Fibroblast of skin of left quadriceps (primary cell): ENCODE measurements around the gene MCAM.

Experiments used
- DNase-seq, 2 experiments: peaks; one replicate each; pipeline ENCODE4 v3.0.0-alpha.2; 2013; ENCODE audit warnings: low read depth in 2 of 2

The MCAM gene

DNA sequence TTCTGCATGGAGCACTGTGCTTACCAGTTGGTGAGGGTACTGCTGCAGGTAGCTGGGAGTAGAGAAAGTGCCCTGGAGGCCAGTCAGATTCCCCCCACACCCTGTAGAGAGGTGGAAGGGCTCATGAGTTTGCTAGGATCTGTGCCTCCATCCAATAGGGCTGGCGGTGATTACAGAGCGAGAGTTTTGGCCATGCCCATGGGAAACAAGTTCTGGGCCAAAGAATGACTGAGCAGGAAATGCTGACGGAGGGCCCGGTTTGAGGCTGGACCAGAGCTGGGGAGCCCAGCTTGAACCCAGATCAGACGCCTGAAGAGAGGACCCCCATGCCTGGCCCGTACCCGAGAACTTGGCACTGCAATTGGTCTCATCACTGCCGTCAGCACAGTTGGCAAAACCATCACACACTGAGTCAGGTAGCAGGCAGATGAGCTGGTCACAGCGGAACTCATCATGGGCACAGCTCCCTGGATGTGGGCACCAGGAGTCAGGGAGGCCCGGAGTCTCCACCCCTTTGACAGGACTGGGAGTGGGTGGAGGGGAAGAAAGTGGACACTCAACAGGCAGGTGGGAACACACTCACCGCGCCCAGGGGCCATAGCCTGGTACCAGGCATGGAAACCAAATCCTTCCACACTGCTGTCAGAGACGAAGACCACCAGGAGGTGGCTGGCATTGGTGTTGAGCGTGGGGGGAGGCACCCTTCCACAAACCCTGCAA lies 27.5 kb upstream of the MCAM start:
- DNase-seq: no peak

DNA sequence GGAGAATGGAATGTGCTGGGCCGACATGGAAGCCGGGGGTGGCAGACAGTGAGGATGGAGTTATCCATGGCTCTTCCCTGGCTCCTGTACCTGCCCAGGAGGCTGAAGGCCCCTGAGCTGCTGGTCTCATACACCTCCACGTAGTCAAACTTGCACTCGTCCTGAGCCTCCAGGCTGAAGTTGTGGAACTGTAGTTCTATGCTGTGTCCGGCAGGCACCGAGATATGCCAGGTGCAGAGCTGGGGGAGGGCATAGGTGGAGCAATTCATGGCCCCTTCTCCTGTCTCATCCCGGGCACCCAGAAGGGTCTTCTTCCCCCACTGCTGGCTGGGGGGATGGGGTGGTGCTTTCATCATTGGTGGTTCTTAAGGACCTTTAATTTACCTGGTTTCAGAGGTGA lies 26.8 kb upstream of the MCAM start:
- no peak for DNase-seq

DNA sequence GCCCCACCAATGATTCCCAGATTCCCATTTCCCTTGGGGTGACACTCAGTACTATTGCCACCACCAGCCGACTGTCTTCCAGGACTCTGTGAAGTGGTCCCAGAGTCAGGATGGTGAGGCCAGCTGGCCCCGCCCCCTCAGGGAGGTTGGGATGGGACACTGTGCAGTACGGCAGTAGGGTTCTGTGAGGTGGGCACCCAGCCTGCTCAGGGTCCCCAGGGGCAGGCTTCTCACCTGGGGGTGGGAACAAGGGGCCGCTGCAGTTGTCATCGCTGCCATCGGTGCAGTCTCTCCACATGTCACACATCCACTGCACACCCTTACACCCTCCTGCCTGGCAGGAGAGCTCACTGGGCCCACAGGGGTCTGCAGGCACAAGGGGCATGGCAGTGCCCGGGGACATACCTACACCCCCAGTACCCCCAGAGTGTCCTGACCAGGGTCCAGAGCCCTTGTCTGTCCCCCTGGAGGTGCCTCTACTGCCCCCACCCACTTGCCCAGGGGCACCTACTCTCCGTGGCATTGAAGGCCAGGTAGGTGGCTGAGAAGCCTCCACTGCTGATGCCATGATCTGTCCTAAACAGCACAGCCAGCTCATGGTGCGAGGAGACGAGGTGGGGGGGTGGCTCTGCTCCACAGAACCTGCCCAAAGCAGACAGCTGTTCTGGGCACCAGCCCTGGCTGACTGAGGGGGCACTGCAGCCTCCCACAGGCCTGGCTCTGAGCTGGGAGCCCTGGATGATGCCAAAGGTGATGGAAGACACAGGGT lies 25.6 kb upstream of the MCAM start:
- DNase-seq: no peak

DNA sequence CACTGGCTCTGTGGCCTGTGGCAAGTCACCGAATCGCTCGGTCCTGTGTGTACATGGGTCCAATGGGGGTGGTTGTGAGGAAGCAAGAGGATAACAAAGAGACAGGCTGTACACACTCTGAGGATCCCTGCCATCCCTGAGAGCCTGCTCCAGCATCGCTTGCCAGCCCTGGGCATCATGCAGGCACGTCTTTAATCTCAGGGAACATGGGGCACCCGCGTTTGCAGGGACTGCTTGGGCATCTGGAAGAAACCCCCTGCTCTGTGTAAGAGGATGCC lies 25.0 kb upstream of the MCAM start:
- DNase-seq: no peak

DNA sequence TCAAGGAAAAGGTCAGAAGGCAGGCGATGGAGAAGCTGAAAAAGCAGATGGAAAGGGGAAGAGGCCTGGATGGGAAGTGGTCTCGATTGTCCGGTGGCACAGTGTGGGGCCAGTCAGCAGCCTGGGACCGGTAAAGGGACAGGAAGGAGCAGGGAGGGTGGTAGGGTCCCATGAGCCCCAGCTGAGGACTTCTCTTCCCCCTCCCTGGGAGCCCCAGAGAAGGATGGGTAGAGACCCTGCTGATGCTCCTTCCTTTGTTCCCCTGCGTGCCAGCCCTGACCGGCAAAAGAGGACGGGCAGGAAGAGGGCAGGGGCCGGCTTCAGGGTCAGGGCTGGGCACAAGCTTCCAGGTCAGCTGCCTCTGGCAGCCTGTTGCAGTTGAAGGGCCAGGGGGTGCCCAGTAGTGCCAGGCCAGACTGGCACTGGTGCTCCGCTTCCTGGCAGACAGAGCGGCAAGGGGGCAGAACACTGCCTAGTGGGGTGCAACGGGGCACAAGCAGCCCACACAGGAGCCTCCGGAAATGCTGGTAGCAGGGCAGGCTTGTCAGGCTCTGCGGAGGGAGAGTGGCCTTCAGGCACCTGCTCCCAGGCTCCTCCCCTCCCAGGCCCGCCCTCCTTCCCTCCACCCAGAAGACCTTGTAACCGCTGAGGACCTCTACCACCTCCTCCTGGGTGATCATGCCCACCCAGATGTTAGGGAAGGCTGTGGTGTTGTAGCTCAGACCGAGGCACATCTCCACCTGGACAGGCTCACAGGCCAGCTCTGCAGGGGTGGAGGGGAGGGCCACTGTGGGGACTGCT lies 24.5 kb upstream of the MCAM start:
- no peak for DNase-seq

DNA sequence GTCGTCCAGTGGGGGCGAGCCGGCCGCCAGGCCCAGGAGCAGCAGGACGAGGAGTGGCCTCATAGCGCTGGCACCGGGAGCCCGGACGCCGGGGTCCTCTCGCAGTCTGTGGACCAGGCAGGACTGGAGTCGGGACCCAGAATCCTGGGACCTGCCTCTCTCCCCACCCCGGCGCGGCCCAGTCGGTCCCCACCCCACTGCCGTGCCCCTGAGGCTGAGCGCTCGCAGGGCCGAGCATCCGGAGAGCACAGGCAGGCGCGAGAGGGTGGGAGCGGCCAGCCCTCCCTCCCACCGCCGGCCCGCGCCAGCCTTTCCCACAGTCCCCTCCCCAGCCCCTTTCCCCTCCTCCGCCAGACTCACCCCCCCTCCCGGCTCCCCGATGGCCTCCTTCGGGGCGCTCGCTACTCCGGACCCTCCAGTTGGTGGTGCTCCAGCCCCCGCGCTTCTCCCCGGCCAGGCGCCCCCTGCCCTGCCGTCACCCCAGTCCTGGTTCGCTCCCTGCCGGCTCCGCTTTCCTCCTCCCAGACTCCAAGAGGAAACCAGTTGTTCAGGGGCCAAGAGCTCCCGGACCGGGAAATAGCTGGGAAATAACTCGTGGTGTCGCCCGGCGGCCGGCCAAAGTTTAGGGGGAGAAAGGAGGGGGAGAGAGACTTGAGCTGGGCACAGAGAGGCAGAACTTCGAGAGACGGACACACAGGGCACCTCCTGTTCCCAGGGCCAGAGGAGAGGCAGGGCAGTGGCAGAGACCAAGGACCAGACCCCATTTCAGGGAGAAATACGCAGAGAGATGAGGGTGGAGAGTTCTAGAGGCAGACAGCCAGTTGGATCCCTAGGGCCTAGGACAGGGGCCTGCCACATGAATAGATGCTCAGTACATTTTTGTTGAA lies 23.6 kb upstream of the MCAM start, which contains the start of gene C1QTNF5:
TSS of gene C1QTNF5 (minus strand) at position 549 of the 887 bp plus-strand sequence. CDS start at position 63, 486 bp downstream.
- no peak for DNase-seq

DNA sequence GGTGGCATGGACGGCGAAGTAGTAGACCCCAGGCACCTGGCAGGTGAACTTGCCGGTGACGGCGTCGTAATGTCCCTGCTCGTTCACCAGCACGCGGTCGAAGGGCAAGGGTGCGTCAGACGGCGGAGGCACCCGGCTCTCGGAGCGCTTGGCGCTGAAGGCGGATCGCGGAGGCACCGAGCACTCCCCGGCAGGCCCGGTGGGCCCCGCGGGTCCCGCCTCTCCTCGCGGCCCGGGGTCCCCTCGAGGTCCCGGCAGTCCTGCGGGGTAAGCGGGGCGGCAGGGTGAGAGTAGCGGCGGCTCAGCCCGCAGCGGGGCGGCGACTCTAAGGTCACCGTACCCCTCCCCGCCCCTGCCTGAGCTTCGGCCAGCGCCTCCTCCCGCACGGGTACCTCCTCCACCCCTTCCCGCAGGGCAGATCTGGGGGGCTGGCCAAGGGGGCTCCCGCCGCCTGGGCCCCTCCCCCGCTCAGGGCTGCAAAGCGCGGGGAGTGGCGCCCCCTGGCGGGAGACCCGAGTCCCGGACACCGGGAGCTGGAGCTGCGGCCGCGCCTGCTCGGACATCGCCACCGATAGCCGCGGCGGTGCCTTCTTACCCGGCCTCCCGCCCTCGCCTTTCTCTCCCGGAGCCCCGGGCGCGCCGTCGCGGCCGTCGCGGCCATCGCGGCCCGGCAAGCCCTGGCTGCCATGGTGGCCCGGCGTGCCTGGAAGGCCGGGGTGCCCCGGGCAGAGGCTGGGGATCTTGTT lies 22.8 kb upstream of the MCAM start:
- DNase-seq: no peak

DNA sequence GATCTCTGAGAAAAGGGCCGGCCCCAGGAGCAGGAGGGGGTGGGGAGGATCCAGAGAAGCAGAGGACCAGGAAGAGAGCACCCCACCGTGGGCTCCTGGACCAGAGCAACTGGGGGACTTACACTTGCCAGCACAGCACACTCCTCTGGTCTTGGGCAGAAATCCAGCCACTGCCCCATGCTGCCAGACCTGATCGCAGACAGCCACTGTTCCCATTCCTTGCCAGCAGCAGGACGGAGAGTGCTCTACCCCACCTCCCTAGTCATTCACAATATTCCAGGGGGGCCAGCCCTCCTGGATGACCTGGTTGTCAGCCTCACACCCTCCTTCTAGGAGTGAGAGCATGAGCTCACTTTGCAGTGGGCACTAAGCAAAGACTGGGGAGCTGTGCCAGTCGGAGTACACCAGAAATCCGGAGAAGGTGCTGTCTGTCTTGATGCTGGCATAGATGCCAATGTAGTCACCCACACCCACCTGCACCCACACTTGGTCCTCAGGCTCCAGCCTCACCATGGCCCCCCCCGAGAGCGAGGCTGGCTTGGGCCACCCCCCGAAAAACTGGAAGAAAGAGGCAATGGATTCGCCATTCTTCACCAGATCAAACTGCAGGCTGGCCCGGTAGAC lies 22.1 kb upstream of the MCAM start:
- no peak for DNase-seq

DNA sequence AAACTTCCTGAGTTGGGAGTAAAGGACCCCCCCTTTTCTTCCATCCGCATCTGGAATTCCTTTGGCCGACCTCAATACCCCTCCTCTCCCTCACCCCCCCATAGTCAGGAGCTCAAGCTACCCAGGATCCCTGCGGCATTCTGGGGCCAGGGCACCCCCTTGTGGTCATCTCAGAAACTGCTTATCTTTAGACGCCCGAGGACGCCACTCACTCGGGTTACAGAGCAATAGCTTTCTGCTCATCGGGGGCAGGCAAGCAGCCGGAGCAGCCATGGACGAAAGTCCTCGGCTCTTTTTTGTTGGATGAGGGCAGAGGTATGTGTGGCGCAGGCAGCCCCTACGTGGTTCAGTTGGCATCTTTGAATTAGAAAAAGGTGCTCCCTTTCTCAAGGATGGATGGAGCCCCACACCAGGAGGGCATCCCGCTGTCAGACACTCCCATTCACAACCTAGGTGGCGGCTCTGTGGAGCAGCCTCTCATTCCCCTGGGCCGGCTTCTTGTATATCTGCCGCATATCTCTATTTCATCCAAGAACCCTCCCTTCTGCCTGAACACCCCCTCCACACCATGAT lies 21.5 kb upstream of the MCAM start:
- peak; percentile 70 to 72 for DNase-seq

DNA sequence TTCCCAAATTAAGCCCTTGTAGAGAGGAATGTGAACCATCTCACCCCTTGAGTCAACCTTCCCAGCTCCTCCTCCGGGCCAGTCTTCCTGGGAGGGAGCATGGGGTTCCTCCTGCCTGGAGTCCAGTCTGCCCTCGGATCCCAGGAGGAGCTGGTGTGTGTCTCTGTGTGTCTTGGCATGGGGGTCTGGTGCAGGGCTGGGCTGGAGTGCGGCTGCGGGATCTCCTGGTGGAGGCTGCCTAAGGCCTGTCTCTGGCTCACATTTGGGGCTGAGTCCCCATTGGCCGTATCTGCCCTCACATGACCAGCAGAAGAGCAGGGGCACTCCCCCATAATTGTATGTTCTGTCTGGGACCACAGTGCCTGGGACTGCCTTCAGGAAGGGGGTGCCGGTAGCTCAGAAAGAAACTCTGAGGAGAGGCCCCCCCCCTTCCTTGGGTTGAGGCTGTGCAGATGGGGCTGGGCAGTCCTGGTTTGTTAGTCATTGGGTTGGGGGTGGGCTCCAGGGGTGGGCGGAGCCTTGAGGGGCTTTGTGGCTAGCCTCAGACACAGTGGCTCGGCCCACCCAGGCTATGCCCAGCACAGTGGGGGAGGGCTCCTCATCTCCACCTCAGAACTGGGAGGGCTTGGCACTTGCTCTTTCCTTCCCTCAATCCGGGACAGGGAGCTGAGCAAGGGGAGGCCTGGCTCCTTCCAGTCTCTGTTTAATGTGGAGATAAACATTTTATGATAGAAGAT lies 20.8 kb upstream of the MCAM start:
- peak; percentile 71 to 72 for DNase-seq

DNA sequence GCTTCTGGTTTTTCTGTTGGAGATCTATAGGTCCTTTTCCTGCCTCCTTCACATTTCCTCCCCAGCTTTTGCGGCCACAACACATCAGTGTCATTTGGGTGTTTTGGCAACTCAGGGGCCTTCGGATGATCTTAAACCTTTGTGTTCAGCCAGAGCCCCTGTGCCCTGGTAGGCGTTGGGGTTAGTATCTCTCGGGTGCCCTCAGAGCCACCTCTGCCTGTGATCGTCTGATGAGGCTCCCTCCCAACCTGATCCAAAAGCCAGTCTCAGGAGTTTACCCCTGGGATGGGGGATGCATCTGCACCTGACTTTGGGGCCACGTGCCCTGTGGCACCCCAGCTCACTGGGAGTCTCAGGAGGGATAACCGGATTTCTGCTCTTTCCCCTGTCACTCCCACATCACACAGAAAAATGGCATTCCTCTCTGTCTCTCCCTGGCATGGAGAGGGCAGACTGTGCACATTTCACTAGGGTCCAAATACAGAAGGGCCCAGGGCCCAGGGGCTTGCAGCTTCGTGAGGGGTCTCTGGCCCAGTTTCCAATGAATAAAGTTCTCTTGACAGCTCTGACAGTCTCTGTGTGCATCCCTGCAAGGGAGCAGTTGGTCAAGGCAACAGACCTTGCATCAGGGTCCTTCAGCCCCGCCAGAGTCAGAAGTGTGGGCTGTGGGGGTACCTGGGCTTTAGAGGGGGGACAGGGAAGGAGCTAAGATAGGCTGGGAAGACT lies 20.0 kb upstream of the MCAM start:
- no peak for DNase-seq

DNA sequence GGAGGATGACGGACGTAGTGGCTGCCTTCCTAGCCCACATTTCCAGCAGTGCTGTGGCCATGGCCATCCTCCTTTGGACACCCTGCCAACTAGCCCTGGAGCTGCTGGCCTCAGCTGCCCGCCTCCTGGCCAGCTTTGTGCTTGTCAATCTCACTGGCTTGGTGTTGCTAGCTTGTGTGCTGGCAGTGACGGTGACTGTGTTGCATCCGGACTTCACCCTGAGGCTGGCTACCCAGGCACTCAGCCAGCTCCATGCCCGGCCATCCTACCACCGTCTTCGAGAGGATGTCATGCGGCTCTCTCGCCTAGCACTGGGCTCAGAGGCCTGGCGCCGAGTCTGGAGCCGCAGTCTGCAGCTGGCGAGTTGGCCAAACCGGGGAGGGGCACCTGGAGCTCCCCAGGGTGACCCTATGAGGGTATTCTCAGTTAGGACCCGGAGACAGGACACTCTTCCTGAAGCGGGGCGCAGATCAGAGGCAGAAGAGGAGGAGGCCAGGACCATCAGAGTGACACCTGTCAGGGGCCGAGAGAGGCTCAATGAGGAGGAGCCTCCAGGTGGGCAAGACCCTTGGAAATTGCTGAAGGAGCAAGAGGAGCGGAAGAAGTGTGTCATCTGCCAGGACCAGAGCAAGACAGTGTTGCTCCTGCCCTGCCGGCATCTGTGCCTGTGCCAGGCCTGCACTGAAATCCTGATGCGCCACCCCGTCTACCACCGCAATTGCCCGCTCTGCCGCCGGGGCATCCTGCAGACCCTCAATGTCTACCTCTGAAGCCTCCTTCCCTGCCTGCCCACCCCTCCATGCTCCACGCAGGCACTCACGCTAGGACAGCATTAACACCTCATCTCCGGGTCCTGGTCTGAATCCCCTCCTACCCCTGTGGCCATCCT lies 19.0 kb upstream of the MCAM start:
- DNase-seq: no peak

DNA sequence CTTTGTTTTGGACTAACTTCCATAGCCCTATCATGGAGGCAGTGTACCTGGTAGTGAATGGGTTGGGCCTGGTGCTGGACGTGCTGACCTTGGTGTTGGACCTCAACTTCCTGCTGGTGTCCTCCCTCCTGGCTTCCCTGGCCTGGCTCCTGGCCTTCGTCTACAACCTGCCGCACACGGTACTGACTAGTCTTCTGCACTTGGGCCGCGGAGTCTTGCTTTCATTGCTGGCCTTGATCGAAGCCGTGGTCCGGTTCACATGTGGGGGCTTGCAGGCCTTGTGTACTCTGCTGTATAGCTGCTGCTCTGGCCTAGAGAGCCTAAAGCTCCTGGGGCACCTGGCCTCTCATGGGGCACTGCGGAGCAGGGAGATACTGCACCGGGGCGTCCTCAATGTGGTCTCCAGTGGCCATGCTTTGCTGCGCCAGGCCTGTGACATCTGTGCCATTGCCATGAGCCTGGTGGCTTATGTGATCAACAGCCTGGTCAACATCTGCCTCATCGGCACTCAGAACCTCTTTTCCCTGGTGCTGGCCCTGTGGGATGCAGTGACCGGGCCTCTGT lies 18.2 kb upstream of the MCAM start:
- no peak for DNase-seq

DNA sequence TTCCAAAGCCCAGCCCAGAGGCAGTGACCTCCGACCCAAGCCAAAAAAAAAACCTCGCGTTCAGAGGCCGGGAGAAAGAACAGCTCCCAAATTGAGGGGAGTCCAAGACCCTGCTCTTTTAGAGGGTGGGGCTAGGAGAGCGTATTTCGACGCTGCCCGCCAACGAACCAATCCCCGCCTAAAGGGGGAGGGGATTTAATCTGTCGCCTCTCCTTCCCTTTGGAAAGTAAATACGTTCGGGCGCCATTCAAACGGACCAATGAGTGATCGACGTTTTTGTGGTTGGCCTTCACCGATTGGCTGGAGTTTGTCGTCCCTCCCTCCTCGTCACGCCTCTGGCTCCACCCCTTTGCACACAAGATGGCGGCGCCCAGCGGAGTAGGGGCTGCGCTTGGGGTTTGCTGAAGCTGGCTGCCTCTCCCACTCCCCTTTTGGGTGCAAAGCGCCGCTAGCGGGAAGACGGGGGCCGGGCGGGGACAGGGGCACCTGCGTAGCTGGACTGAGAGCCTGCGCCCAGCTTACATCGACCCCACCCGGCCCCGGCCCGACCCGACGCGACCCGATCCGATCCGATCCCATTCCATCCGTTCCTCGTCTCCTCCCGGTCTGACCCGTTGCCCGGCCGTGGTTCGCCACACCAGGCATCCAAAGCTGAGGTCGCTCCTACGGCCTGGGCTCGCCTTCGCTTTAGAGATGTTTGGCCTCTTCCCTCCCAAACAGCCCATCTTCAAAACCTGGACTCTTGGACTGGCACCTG lies 17.4 kb upstream of the MCAM start, which contains the start of gene RNF26:
TSS of gene RNF26 (plus strand) at position 354 of the 757 bp plus-strand sequence. CDS start 596 bp downstream, outside the sequence.
- peak; percentile 97 for DNase-seq

DNA sequence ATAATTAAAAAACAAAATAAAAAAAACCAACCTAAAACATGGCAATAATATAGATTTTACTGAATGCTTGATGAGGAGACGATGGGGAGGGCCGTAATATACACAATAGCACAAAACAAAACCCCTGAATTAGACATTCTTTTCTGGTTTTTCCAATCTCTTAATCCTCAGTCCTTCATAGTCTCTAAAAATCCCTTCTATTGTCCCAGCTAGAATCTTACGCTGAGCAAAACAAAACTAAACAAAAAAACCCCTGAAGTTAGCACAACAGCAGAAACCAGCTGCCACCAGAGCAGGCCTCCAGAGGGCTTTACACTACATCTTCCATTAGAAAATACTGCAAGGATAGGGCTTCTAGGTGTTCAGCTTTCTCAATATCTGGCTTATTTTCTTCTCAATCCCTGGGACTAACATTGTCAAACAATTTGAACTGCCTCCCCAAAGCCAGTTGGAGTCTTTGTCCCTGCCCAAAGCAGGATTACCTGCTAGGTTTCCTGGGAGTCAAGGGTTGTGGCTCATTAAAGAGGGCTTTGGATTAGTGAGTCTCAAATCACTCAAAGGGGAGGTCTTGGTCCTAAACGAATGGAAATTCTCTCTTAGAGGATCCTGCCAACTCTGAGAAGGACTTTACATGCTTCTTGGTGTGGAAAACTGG lies 15.3 kb upstream of the MCAM start:
- no peak for DNase-seq

DNA sequence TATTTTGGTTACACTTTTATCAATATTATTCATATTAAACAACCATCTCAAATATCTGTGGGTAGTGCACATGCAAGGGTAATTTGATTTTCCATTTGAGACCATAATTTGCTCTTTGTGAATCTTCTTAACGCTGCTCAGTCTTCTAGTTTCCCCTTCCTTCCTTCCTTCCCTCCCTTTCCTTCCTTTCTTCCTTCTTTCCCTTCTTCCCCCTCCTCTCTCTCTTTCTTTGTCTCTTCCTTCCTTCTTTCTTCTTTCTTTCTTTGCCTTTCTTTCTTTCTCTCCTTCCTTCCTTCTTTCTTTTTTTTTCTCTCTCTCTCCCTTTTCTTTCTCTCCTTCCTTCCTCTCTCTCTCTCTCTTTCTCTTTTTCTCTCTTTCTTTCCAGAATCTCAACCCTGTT lies 13.3 kb upstream of the MCAM start:
- DNase-seq: no peak
